ENCODE data around the gene IRX6.

The IRX6 gene

GRCh38 chr16:55280587-55280986 is 43.4 kb upstream of the IRX6 start:
- ChIA-PET CTCF (interaction anchor here (1.1 to 1.4 kb wide), 2 partner anchors 8 to 23 kb away, joined by 3 to 4 read pairs; no protein-coding TSS in a partner anchor), POLR2A (no interaction called here)
- no peak for DNase-seq (ENCODE audit: low read depth, low spot score)
- no peak for TF ChIP-seq CTCF (IDR thresholded peaks at IDR 0.05; ENCODE audit: insufficient read depth, low read length, missing control alignments)
- H3K4me3 ChIP-seq (ENCODE audit: low read depth, low read length), result no peak overlapping the region

- no peak for TF ChIP-seq CTCF (IDR thresholded peaks at IDR 0.05; ENCODE audit: insufficient read depth, low read length, missing control alignments)
- no peak for DNase-seq (ENCODE audit: low read depth, low spot score)
- POLR2A ChIA-PET, result no interaction called here
- CTCF ChIA-PET, result no interaction called here
- H3K4me3 ChIP-seq (ENCODE audit: low read depth, low read length), result no peak overlapping the region
These were observed 41.6 kb upstream of the IRX6 start for GRCh38 chr16:55282441-55282840.

- CTCF ChIA-PET, result no interaction called here
- POLR2A ChIA-PET, result no interaction called here
- no peak for TF ChIP-seq CTCF (IDR thresholded peaks at IDR 0.05; ENCODE audit: insufficient read depth, low read length, missing control alignments)
- no peak for DNase-seq (ENCODE audit: low read depth, low spot score)
- no peak overlapping the region for H3K4me3 ChIP-seq (ENCODE audit: low read depth, low read length)
These were observed 39.9 kb upstream of the IRX6 start for GRCh38 chr16:55283812-55284717.

GRCh38 chr16:55284718-55285099 is 39.3 kb upstream of the IRX6 start:
- DNase-seq (ENCODE audit: low read depth, low spot score), result no peak
- ChIA-PET CTCF (no interaction called here), POLR2A (no interaction called here)
- TF ChIP-seq CTCF (IDR thresholded peaks at IDR 0.05; ENCODE audit: insufficient read depth, low read length, missing control alignments), result no peak
- H3K4me3 ChIP-seq (ENCODE audit: low read depth, low read length), result no peak overlapping the region

GRCh38 chr16:55285586-55285985 is 38.4 kb upstream of the IRX6 start:
- no peak for DNase-seq (ENCODE audit: low read depth, low spot score)
- ChIA-PET CTCF (no interaction called here), POLR2A (no interaction called here)
- no peak overlapping the region for H3K4me3 ChIP-seq (ENCODE audit: low read depth, low read length)
- TF ChIP-seq CTCF (IDR thresholded peaks at IDR 0.05; ENCODE audit: insufficient read depth, low read length, missing control alignments), result no peak

GRCh38 chr16:55289353-55289752 is 34.6 kb upstream of the IRX6 start:
- TF ChIP-seq CTCF (IDR thresholded peaks at IDR 0.05; ENCODE audit: insufficient read depth, low read length, missing control alignments), result no peak
- DNase-seq (ENCODE audit: low read depth, low spot score), result no peak
- ChIA-PET POLR2A (no interaction called here), CTCF (interaction anchor here (1.0 kb wide), 1 partner anchor 9 kb away, joined by 3 read pairs; no protein-coding TSS in a partner anchor)
- H3K4me3 ChIP-seq (ENCODE audit: low read depth, low read length), result no peak overlapping the region
